GM19099 (cell line): ENCODE data around the gene SS18L1.

Experiments used
- POLR2A ChIP-seq: IDR thresholded peaks from 3 replicates; pipeline ENCODE4 v1.6.1; 2011; ENCODE audit warnings: low read depth; ENCODE audit not compliant: insufficient read length; ENCODE audit errors: extremely low read depth

Gene SS18L1

GRCh38 chr20:62118113-62119043 is 25.2 kb upstream of the SS18L1 start:
- no peak for TF ChIP-seq POLR2A

DNA sequence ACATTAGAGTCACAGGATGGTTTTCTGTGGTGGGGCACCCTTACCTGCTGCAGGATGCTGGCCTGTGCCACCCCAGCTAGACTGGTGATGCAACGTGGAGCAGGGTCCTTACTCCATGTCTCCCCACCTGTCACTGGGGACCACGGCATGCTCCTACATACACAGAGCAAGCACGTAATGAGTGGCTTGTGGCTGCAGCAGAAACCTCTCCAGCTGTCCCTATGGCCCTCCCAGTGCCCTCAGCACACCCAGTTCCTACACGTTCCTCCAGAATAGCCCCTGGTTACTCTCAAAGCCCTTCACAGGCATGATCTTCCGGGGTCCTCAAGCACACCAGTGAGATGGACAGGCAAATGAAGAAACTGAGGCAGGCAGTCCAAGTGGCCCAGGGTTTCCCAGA is 24.5 kb upstream of the SS18L1 start:
- TF ChIP-seq POLR2A: no peak

- no peak for TF ChIP-seq POLR2A
Measured at GRCh38 chr20:62119591-62120364, 23.8 kb upstream of the SS18L1 start.

- TF ChIP-seq POLR2A: no peak
Measured at GRCh38 chr20:62120365-62120762, 23.2 kb upstream of the SS18L1 start.

- TF ChIP-seq POLR2A: peak; percentile 36
Measured at GRCh38 chr20:62120990-62121775, 22.4 kb upstream of the SS18L1 start.

DNA sequence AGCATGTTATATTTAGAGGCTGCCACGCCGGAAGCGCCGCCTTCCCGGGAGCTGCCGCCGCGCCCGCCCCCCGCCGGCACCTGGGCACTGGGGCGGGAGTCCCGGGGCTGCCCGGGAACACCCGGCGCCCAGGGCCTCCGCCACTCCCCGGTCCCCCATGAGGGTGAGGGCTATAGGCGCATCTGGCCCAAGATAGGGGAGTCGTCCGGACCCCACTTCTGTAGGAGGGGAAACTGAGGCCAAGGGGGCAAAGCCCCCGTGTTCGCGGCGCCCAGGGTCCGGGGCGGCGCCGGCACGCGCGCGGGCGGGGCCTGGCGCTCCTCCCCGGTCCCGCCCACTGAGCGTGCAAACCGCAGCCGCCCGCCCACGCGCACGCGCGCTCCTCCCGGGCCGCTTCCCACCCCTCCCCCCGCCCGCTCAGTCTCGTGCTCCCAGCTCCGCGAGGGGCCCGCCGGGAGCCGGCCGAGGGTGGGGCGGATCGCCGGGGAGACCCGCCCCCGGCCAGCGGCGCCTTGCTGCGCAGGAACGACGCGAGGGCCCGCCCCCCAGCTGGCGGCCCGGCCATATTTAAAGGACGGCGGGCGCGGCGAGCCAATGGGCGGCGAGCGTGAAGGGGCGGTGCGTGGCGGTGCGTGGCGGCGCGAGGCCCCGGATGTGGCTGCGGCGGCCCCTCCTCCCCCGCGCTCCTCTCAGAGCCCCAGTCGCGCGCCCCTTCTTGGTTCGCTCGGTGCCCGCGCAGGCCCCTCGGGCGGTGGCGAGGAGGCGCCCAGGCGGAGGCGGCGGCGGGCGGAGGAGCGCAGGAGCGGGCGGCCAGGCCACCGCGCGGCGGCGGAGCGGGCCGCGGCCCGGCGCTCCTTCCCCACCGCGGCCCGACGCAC is 21.6 kb upstream of the SS18L1 start, which contains the start of gene LSM14B:
Gene LSM14B, plus strand, starts transcription at position 700 of the 878 bp plus-strand sequence. CDS start 192 bp downstream, outside the sequence.
- TF ChIP-seq POLR2A: peak; percentile 64

DNA sequence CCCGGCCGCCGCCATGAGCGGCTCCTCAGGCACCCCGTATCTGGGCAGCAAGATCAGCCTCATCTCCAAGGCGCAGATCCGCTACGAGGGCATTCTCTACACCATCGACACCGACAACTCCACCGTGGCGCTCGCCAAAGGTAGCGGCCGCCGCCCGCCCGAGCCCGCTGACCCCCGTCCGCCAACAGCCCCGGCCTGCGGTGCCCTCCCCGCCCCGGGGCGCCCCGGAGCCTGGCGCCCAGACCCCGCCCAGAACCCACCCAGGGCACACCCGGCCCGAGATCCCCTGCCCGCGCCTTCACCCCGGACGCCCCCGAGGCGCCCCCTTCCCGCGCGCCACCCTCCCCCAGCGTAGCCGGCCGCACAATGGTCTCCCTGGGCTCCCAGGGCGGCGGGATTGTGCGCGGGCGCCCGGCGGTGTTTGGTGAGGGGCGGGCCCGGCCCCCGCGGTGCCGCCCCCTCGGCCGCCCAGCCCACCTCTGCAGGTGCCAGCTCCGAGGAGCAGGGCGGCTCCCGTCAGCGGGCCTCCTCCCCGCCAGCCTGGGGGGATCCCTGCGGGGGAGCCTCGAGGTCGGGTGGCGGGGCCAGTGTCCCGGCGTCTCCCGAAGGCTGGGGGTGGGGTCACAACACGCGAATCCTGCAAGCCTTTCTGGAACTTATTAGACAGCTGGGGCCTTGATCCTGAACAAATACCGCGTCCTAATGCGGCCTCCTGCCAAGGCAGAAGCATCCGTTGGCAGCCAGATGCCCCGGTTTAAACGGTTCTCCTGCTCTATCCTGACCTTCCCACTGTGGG is 20.7 kb upstream of the SS18L1 start:
- TF ChIP-seq POLR2A: no peak

GRCh38 chr20:62123450-62124118 is 20.0 kb upstream of the SS18L1 start:
- TF ChIP-seq POLR2A: no peak

GRCh38 chr20:62126141-62126540 is 17.4 kb upstream of the SS18L1 start:
- no peak for TF ChIP-seq POLR2A

GRCh38 chr20:62127799-62128198 is 15.8 kb upstream of the SS18L1 start:
- no peak for TF ChIP-seq POLR2A

DNA sequence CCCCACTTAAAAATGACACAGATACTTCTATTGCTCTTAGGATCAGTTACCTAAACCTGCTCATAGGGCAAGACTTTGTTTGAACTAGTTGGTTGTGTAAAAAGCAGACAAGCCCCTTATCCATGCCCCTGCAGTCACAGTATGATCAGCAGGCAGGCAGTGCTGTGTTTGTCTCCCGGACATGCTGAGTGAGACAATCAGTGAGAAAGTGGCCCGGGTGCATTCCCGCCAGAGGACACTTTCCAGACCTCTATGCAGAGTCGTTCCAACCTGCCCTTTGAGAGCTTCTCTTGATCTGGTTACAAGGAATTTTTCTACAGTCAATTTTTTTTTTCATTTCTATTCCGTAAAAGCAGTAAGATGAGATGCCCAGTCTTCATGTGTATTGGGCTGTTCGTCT is 15.1 kb upstream of the SS18L1 start:
- TF ChIP-seq POLR2A: no peak

DNA sequence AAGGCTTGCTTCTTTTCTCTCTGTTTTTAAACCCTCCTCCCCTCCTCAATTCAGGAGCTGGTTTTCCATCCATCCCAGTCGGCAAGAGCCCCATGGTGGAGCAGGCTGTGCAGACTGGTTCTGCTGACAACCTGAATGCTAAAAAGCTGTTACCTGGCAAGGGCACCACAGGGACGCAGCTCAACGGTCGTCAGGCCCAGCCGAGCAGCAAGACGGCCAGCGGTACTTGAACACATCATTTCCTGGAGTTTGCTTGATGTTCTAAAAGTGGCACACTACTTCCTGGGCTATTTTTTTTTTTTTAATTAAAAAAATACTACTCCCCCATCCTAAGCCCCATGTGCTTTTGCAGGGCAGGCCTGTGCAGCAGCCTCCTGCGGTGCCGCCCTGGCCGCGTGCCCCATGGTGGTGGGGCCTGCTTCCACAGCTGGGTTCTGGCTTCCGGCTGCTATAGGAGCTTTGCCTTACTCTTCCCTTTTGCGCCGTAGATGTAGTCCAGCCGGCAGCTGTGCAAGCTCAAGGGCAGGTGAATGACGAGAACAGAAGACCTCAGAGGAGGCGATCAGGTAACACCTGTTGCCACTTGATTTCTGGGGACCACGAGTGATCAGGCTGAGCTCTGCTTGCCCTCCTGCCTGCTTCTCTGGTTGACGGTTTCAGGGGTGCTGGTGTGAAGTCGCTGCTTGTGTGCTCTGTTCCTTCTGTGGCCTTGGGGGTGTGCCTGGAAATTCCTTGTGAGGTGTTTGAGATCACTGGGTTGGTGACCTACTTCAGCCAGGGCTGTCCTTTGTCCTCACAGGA is 13.6 kb upstream of the SS18L1 start:
- TF ChIP-seq POLR2A: no peak
